Psoas muscle (tissue), 8 donors: ENCODE results near the gene ADGRG6. TPM values are rescaled to one million over a fixed set of nuclear protein-coding genes. Genes with fewer than 3 reads are reported as not detected.

Source experiments
- ATAC-seq, 4 donors: fragments of 200-7000 bp; cut with Tn5 transposase; one replicate each; pipeline ENCODE4 v1.9.1; 2020; ENCODE audit warnings: moderate library complexity in 3 of 4, mild to moderate bottlenecking in 2 of 4
- DNase-seq, 2 donors: peaks; one replicate each; pipeline ENCODE4 v3.0.0-alpha.2; 2020
- H3K27ac ChIP-seq: fragments of 200-600 bp; one replicate; pipeline ENCODE4 v1.8.0; 2022
- H3K27me3 ChIP-seq, 3 donors: fragments of 200-600 bp in 1 of 3; one replicate each; pipeline versions ENCODE4 v1.6.1 to v1.8.0; 2013 to 2022; ENCODE audit warnings: low read length in 2 of 3, mild to moderate bottlenecking in 2 of 3, moderate library complexity in 1 of 3; ENCODE audit not compliant: insufficient read depth in 3 of 3
- H3K36me3 ChIP-seq, 2 donors: fragments of 200-600 bp in 1 of 2; one replicate each; pipeline versions ENCODE4 v1.6.1 to v1.8.0; 2013 to 2022; ENCODE audit warnings: low read depth in 1 of 2, mild to moderate bottlenecking in 1 of 2, moderate library complexity in 1 of 2; ENCODE audit not compliant: insufficient read depth in 1 of 2
- H3K4me1 ChIP-seq: fragments of 200-600 bp; one replicate; pipeline ENCODE4 v1.8.0; 2022
- H3K4me3 ChIP-seq: fragments of 200-600 bp; one replicate; pipeline ENCODE4 v1.8.0; 2022; ENCODE audit warnings: mild to moderate bottlenecking
- H3K9me3 ChIP-seq: fragments of 200-600 bp; one replicate; pipeline ENCODE4 v1.8.0; 2022
- CTCF ChIP-seq: fragments of 200-600 bp; IDR thresholded peaks from one replicate; pipeline ENCODE4 v1.8.0; 2022; ENCODE audit warnings: antibody characterized with exemption
- WGBS, 3 donors: extraction: QIAGEN DNeasy Blood & Tissue Kit; methylation state at CpG; one replicate each; pipeline versions ENCODE4 v1.1.6 to v1.1.7; 2013; 5-methylcytosine and 5-hydroxymethylcytosine counted together
- intact Hi-C, 2 donors: fragments of 100-400 bp; cut with DNase I; formaldehyde crosslinking; loops; one replicate each; pipeline versions ENCODE4 v1.11.0 to v1.14.2; 2022
- polyA plus RNA-seq, 3 donors: library from polyadenylated mRNA; stranded (reverse); fragments of 200-250 nt; gene quantifications; one replicate each; pipeline ENCODE4 v1.2.3, GENCODE V29; 2013
- total RNA-seq, 4 donors: library from RNA; stranded (reverse); fragmentation: NEBNext Ultra II Directional in 2 of 4; extraction: Animal tissue kit (Norgen Biotek cat#: 25700) in 2 of 4; gene quantifications; one replicate each; pipeline versions ENCODE4 v1.2.1 to v1.2.4, GENCODE V29; 2021 to 2023
- donor health status: healthy with polysubstance abuse.
- donor health status: DM: no; HTN: no; CAD: no; lungs with moderate emphysema.
- donor health status: Bipolar disorder and iron deficiency.
- donor health status: healthy.
- donor health status: DM: yes; HTN: yes; CAD: no.
- donor health status: DM: no; HTN: no; CAD: no.
- donor health status: DM: no; HTN: no; CAD: no.
- donor health status: DM: yes; HTN: yes; CAD: no.

The ADGRG6 gene
- total and polyA plus RNA-seq, 7 donors: 0.32 to 2.3 (median 0.59) TPM

DNA sequence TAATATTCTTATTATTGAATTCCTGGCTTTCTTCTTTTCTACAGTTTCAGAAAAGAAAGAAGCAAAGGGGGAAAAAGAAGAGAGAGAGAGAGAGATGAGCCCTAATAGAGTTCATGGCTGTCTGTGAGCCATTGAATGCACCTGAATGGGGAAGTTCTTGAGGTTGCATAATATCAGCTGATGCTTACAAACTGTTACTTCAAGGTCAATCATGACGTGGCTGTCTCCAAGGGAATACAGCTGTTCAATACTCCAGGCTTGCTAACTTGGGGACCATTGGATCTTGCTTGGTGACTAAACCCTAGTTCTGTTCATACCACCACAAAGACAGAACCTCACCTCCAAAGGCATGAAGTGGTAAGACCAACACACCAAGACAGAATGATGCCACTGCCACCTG lies 180.4 kb downstream of the ADGRG6 start:
- DNase-seq (no peak), ATAC-seq (no peak)
- Histone ChIP-seq H3K4me3 (no peak overlapping the region), H3K4me1 (no peaks in the 10 kb centered on the region), H3K27me3 (no peaks in the 10 kb centered on the region), H3K27ac (no peak overlapping the region), H3K9me3 (no peaks in the 10 kb centered on the region), H3K36me3 (no peaks in the 10 kb centered on the region)
- TF ChIP-seq CTCF: no peak
- 26 to 38% (median 29%) methylated on average over 1 of the region's 1 CpG for WGBS, 3 donors
- intact Hi-C loops: no loop called here

DNA sequence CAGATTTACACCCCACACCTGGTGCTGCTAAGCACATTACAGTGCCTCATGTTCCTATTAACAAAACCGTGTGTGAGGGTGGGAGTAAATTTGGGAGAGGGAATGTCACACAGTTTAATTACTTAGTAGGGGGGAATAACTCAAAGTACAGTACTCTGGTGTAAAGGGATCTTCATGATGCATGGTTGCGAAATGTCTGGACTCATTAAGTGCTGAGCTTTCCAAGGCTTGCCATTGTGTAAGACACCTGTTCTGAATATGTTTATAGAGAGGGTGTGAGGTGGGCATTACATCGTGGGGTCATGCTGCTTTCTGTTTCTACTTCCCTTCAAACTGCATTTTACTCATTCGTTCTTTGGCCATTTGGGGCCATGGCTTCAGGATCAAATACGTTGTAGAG lies 181.2 kb downstream of the ADGRG6 start:
- Histone ChIP-seq H3K4me1 (no peaks in the 10 kb centered on the region), H3K9me3 (no peaks in the 10 kb centered on the region), H3K27ac (no peak overlapping the region), H3K4me3 (no peak overlapping the region), H3K27me3 (no peaks in the 10 kb centered on the region), H3K36me3 (no peaks in the 10 kb centered on the region)
- TF ChIP-seq CTCF: no peak
- intact Hi-C loops: no loop called here
- DNase-seq (no peak), ATAC-seq (no peak)
- WGBS, 3 donors: 51 to 57% (median 54%) methylated on average over 5 of the region's 5 CpGs

DNA sequence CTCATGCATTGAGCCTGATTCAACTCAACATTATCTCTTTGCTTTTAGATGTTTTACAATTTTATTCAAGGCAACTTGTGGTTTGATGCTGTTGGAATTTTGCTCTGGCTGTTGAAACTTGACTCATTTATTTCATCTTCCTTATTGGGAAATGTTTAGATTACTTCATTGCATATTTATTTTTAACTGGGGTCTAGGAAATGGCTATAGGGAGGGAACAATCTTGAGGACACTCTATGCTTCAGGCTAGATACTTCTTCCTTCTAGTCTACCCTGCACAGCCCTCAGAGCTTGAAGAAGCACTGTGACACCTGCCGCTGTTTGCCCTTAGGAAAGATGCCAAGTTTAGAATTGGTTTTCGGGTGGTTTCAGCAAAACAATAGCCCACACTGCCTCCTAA lies 183.4 kb downstream of the ADGRG6 start:
- no peak overlapping the region for H3K4me3 ChIP-seq
- DNase-seq (no peak), ATAC-seq (no peak)
- no peaks in the 10 kb centered on the region for H3K4me1 ChIP-seq
- WGBS, 3 donors: 51 to 65% (median 60%) methylated on average over 2 of the region's 2 CpGs
- H3K27ac ChIP-seq: no peak overlapping the region
- intact Hi-C loops: no loop called here
- H3K36me3 ChIP-seq: no peaks in the 10 kb centered on the region
- H3K9me3 ChIP-seq: no peaks in the 10 kb centered on the region
- TF ChIP-seq CTCF: no peak
- no peaks in the 10 kb centered on the region for H3K27me3 ChIP-seq

DNA sequence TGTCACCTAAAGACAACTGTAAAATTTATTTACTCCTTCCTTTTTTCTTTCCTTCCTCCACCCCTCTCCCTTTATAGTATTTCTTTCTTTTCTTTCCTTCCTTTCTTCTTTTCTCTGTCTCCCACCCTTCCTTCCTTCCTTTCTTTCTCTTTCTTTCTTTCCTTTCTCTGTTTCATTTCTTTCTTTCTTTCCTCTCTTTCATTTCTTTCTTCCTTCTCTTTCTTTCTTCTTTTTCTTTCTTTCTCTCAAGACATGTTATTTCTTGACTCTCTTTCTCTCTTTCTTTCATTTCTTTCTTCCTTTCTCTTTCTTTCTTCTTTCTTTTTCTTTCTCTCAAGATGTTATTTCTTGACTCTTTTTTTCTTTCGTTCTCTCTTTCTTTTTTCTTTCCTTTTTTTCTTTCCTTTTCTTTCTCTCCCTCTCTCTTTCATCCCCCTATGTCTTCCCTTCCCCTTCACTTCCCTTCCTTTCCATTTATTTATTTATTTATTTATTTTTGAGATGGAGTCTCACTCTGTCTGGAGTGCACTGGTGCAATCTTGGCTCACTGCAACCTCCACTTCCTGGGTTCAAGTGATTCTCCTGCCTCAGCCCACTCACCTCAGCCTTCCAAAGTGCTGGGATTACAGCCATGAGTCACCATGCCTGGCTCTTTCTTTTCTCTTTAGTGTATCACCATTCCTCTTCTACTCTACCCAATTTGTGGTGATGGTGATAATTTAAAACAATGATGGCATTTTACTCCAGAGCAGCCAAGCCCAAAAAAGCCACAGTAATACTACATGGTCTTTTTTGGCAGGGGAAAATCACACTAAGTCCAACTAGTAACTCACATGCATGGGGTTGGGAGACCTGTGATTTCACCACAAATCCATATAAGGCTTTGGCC lies 188.2 kb downstream of the ADGRG6 start:
- intact Hi-C loops: no loop called here
- no peak for DNase-seq
- H3K4me1 ChIP-seq: no peaks in the 10 kb centered on the region
- TF ChIP-seq CTCF: no peak
- WGBS, 3 donors: 87 to 93% (median 89%) methylated on average over 1 of the region's 1 CpG
- H3K36me3 ChIP-seq: no peaks in the 10 kb centered on the region
- H3K27ac ChIP-seq: no peak overlapping the region
- no peak overlapping the region for H3K4me3 ChIP-seq
- H3K9me3 ChIP-seq: no peaks in the 10 kb centered on the region
- no peaks in the 10 kb centered on the region for H3K27me3 ChIP-seq
- ATAC-seq: no peak

Other genes with a start within 250 kb of the ADGRG6 start
- not detected for gene GJE1, start 169.1 kb upstream of the ADGRG6 start, total RNA-seq
- not detected for gene GJE1, start 169.1 kb upstream of the ADGRG6 start, polyA plus RNA-seq
- gene NMBR, start 154.9 kb upstream of the ADGRG6 start, total RNA-seq: not detected
- not detected for gene NMBR, start 154.9 kb upstream of the ADGRG6 start, polyA plus RNA-seq
- 10 to 100 TPM; 46.9 to 57.9 (median 54.2) TPM for gene VTA1, start 154.7 kb upstream of the ADGRG6 start, total RNA-seq
- 100 to 1,000 TPM in 1 of 3 donors, 10 to 100 TPM in 2; 47.2 to 101 (median 69.7) TPM for gene VTA1, start 154.7 kb upstream of the ADGRG6 start, polyA plus RNA-seq